H1 (cell line): Measurements from ENCODE around the gene TLK2. TPM values are rescaled to one million over a fixed set of nuclear protein-coding genes. Genes with fewer than 3 reads are reported as not detected.

Experiments used
- CTCF ChIA-PET: fragments of 300-600 bp; sonication (Branson Sonifier 250); formaldehyde crosslinking; loops from one replicate; lab custom pipeline; 2021; ENCODE audit not compliant: partially characterized antibody; lab: Charles Lee
- POLR2A ChIA-PET: fragments of 300-600 bp; sonication (Branson Sonifier 250); formaldehyde crosslinking; loops from one replicate; lab custom pipeline; 2021; ENCODE audit warnings: inconsistent platforms; ENCODE audit not compliant: partially characterized antibody; lab: Charles Lee
- DNase-seq, 2 experiments: peaks; one replicate each; pipeline versions ENCODE4 v3.0.0 to v3.0.0-alpha.2; 2010 to 2022; ENCODE audit warnings: low spot score in 2 of 2, low read depth in 1 of 2, mixed read lengths in 1 of 2
- FAIRE-seq: peaks from 2 replicates; lab custom pipeline; 2011; peaks lifted over from hg19 to GRCh38; lab: Jason Lieb, UNC
- H2AFZ ChIP-seq: 2 replicates; pipeline ENCODE4 v1.8.1; 2012; ENCODE audit warnings: low read length, inconsistent platforms
- H2AK5ac ChIP-seq: 2 replicates; pipeline ENCODE4 v1.6.1; 2013; ENCODE audit warnings: low read depth, low read length
- H2BK120ac ChIP-seq: replicated peaks from 2 replicates; pipeline ENCODE3; 2013; ENCODE audit warnings: low read depth, low read length, inconsistent platforms
- H2BK12ac ChIP-seq: 2 replicates; pipeline ENCODE4 v1.6.1; 2013; ENCODE audit warnings: low read depth, low read length
- H2BK15ac ChIP-seq: 2 replicates; pipeline ENCODE4 v1.6.1; 2013; ENCODE audit warnings: low read length
- H2BK20ac ChIP-seq: 2 replicates; pipeline ENCODE4 v1.6.1; 2013; ENCODE audit warnings: low read length
- H2BK5ac ChIP-seq: 2 replicates; pipeline ENCODE4 v1.6.1; 2013; ENCODE audit warnings: low read depth, low read length
- H3K14ac ChIP-seq: 2 replicates; pipeline ENCODE4 v1.6.1; 2013; ENCODE audit warnings: inconsistent platforms; ENCODE audit not compliant: insufficient read length
- H3K18ac ChIP-seq: 2 replicates; pipeline ENCODE4 v1.6.1; 2013; ENCODE audit warnings: low read length; ENCODE audit errors: extremely low read depth
- H3K23ac ChIP-seq: 2 replicates; pipeline ENCODE4 v1.6.1; 2013; ENCODE audit warnings: inconsistent platforms; ENCODE audit not compliant: insufficient read length
- H3K23me2 ChIP-seq: 2 replicates; pipeline ENCODE4 v1.6.1; 2013; ENCODE audit warnings: low read depth, low read length
- H3K27ac ChIP-seq: 2 replicates; pipeline ENCODE4 v1.6.1; 2011; ENCODE audit warnings: low read depth, low read length, inconsistent platforms
- H3K27me3 ChIP-seq, 4 experiments: replicated peaks in 1 of 4; 1 replicate in 1 of 4; 2 replicates in 3 of 4; pipeline versions ENCODE4 v1.6.1 to v1.8.1; 2011 to 2013; ENCODE audit warnings: low read length in 3 of 4, mild to moderate bottlenecking in 3 of 4, inconsistent platforms in 2 of 4, mixed read lengths in 2 of 4, moderate library complexity in 1 of 4; ENCODE audit not compliant: control insufficient read depth in 3 of 4, insufficient read depth in 3 of 4; ENCODE audit errors: extremely low read depth in 1 of 4
- H3K36me3 ChIP-seq, 4 experiments: 2 replicates each; pipeline versions ENCODE4 v1.6.1 to v1.8.1; 2011 to 2013; ENCODE audit warnings: mild to moderate bottlenecking in 4 of 4, low read length in 3 of 4, moderate library complexity in 2 of 4, control low read depth in 1 of 4, inconsistent platforms in 1 of 4; ENCODE audit not compliant: insufficient read depth in 4 of 4, control insufficient read depth in 2 of 4
- H3K4ac ChIP-seq: replicated peaks from 2 replicates; pipeline ENCODE3; 2013; ENCODE audit warnings: low read length, low read depth, mixed read lengths, inconsistent platforms; ENCODE audit not compliant: insufficient read length
- H3K4me1 ChIP-seq, 4 experiments: replicated peaks in 1 of 4; 1 replicate in 1 of 4; 2 replicates in 3 of 4; pipeline versions ENCODE4 v1.6.1 to v1.8.1; 2011 to 2013; ENCODE audit warnings: low read length in 3 of 4, inconsistent platforms in 2 of 4, mixed read lengths in 1 of 4; ENCODE audit not compliant: insufficient read depth in 4 of 4, control insufficient read depth in 3 of 4
- H3K4me2 ChIP-seq, 2 experiments: 2 replicates each; pipeline versions ENCODE4 v1.6.1 to v1.8.1; 2011 to 2013; ENCODE audit warnings: low read depth in 2 of 2, low read length in 2 of 2, control low read depth in 1 of 2, inconsistent platforms in 1 of 2, mild to moderate bottlenecking in 1 of 2; ENCODE audit not compliant: insufficient read depth in 1 of 2
- H3K4me3 ChIP-seq, 4 experiments: fragments of 200-600, 300-600 bp in 1 of 4; sonication (generic), shearing (Covaris generic), sonication (Bioruptor Twin) in 1 of 4; 2 replicates each; pipeline versions ENCODE4 v1.5.1 to v1.8.1; 2011 to 2016; ENCODE audit warnings: low read length in 4 of 4, low read depth in 3 of 4, control low read depth in 2 of 4, inconsistent platforms in 2 of 4, mild to moderate bottlenecking in 2 of 4, mixed read lengths in 1 of 4, moderate library complexity in 1 of 4; ENCODE audit not compliant: insufficient read depth in 2 of 4; ENCODE audit errors: extremely low read depth in 1 of 4
- H3K56ac ChIP-seq: replicated peaks from 2 replicates; pipeline ENCODE3; 2013; ENCODE audit warnings: low read depth, mild to moderate bottlenecking, mixed read lengths, low read length, inconsistent platforms; ENCODE audit not compliant: insufficient read length
- H3K79me1 ChIP-seq: 2 replicates; pipeline ENCODE4 v1.6.1; 2013; ENCODE audit warnings: low read depth, low read length, control low read depth
- H3K79me2 ChIP-seq, 2 experiments: 2 replicates each; pipeline versions ENCODE4 v1.6.1 to v1.8.1; 2012 to 2013; ENCODE audit warnings: low read length in 2 of 2, mild to moderate bottlenecking in 2 of 2, inconsistent platforms in 1 of 2; ENCODE audit not compliant: insufficient read depth in 2 of 2, control insufficient read depth in 1 of 2
- H3K9ac ChIP-seq, 4 experiments: replicated peaks in 1 of 4; 1 replicate in 1 of 4; 2 replicates in 3 of 4; pipeline versions ENCODE4 v1.6.1 to v1.8.1; 2011 to 2013; ENCODE audit warnings: low read depth in 3 of 4, low read length in 3 of 4, control low read depth in 2 of 4, mild to moderate bottlenecking in 2 of 4, moderate library complexity in 2 of 4, inconsistent platforms in 1 of 4; ENCODE audit errors: extremely low read depth in 1 of 4
- H3K9me3 ChIP-seq, 2 experiments: 2 replicates each; pipeline versions ENCODE4 v1.6.1 to v1.8.1; 2012 to 2013; ENCODE audit warnings: mild to moderate bottlenecking in 2 of 2, moderate library complexity in 2 of 2, control low read depth in 1 of 2, inconsistent platforms in 1 of 2, low read depth in 1 of 2, low read length in 1 of 2, mixed read lengths in 1 of 2; ENCODE audit not compliant: insufficient read depth in 2 of 2
- H4K20me1 ChIP-seq, 2 experiments: replicated peaks in 1 of 2; 2 replicates each; pipeline versions ENCODE3 to v1.8.1; 2011 to 2013; ENCODE audit warnings: inconsistent platforms in 2 of 2, low read length in 2 of 2, mild to moderate bottlenecking in 1 of 2; ENCODE audit not compliant: insufficient read depth in 2 of 2, control insufficient read depth in 1 of 2
- H4K5ac ChIP-seq: 2 replicates; pipeline ENCODE4 v1.6.1; 2013; ENCODE audit warnings: low read length, low read depth, mixed read lengths, inconsistent platforms; ENCODE audit not compliant: insufficient read length
- H4K8ac ChIP-seq: 2 replicates; pipeline ENCODE4 v1.8.0; 2013; ENCODE audit warnings: mild to moderate bottlenecking, moderate library complexity, low read length, inconsistent platforms; ENCODE audit not compliant: insufficient read depth; ENCODE audit errors: extremely low read depth
- H4K91ac ChIP-seq: replicated peaks from 2 replicates; pipeline ENCODE3; 2013; ENCODE audit warnings: low read length, mixed read lengths, inconsistent platforms; ENCODE audit not compliant: insufficient read length
- CTCF ChIP-seq, 3 experiments: IDR thresholded peaks; 1 replicate in 2 of 3; 2 replicates in 1 of 3; pipeline versions ENCODE4 v1.5.1 to v1.6.1; 2011; ENCODE audit warnings: low read length in 3 of 3, mild to moderate bottlenecking in 3 of 3, inconsistent platforms in 2 of 3, low read depth in 1 of 3, moderate library complexity in 1 of 3; ENCODE audit not compliant: insufficient read depth in 1 of 3; ENCODE audit errors: control extremely low read depth in 1 of 3
- WGBS, 2 experiments: shearing (Covaris generic) in 1 of 2; methylation state at CpG; one replicate each; pipeline versions ENCODE4 v1.1.6 to v1.1.7; 2013 to 2015; ENCODE audit warnings: low lambda C conversion rate in 2 of 2, mixed read lengths in 2 of 2, inconsistent platforms in 1 of 2, low coverage in 1 of 2, missing lambda C conversion rate in 1 of 2; ENCODE audit not compliant: insufficient replicate concordance in 2 of 2, insufficient coverage in 1 of 2, insufficient read length in 1 of 2; ENCODE audit errors: extremely low coverage in 1 of 2, missing lambda C conversion rate in 1 of 2; 5-methylcytosine and 5-hydroxymethylcytosine counted together
- polyA plus RNA-seq, 7 experiments: library from polyadenylated mRNA; depleted of rRNA in 3 of 7; stranded (reverse) in 5 of 7; unstranded in 2 of 7; fragments of >200 nt in 5 of 7; fragments of 200-250 nt in 2 of 7; gene quantifications; 1 replicate in 5 of 7; 2 replicates in 1 of 7; 4 replicates in 1 of 7; pipeline versions ENCODE4 v1.2.1 to v1.2.3, GENCODE V29; 2011 to 2013; ENCODE audit warnings: missing spikeins in 2 of 7, mixed read lengths in 2 of 7
- total RNA-seq: library from RNA; stranded (reverse); fragmentation: NEBNext Ultra II Directional; extraction: Animal tissue kit (Norgen Biotek cat#: 25700); gene quantifications from 2 replicates; pipeline ENCODE4 v1.2.1, GENCODE V29; 2021

The TLK2 gene
- total and polyA plus RNA-seq, 2 of the 8 experiments (the other 6 are each of a cell fraction or from before 2014, with no cell fraction given), result 43.1 to 59.9 TPM

GRCh38 chr17:62631086-62631935 is 152.7 kb downstream of the TLK2 start:
- H4K91ac ChIP-seq, result no peak overlapping the region
- H2BK15ac ChIP-seq, result peak overlapping the region; percentile 72; the same call in 1 of the 2 replicates
- H4K8ac ChIP-seq, result no peak overlapping the region
- no peak overlapping the region for H2BK120ac ChIP-seq
- no peak overlapping the region for H3K23ac ChIP-seq
- 93% methylated on average over 23 of the region's 23 CpGs; no CpG with 5 or more reads in 1 of the 2 experiments for WGBS, 2 experiments
- no peak overlapping the region for H2BK20ac ChIP-seq
- H3K14ac ChIP-seq, result no peak overlapping the region
- DNase-seq (no peak), FAIRE-seq (no peak)
- H3K56ac ChIP-seq, result no peak overlapping the region
- no peaks in the 10 kb centered on the region for H3K9me3 ChIP-seq
- H3K9ac ChIP-seq, result no peak overlapping the region
- no peak overlapping the region for H3K4ac ChIP-seq
- H4K5ac ChIP-seq, result no peak overlapping the region
- no peaks in the 10 kb centered on the region for H4K20me1 ChIP-seq
- peaks cover 0 to 21% of the 10 kb centered on the region in 2 experiments; a peak in 1 of 4 replicates for H3K79me2 ChIP-seq
- H3K23me2 ChIP-seq, result peaks cover 12% of the 10 kb centered on the region; the same call in 1 of the 2 replicates
- H3K4me1 ChIP-seq, result peaks cover 5 to 29% (median 24%) of the 10 kb centered on the region in 4 experiments
- no peak overlapping the region for H3K18ac ChIP-seq
- H3K27me3 ChIP-seq, result peaks cover 0 to 2% (median 0%) of the 10 kb centered on the region in 4 experiments; a peak in 1 of 7 replicates
- peaks cover 7% of the 10 kb centered on the region for H3K79me1 ChIP-seq
- peak overlapping the region; percentile 7; the same call in 1 of the 2 replicates for H2BK5ac ChIP-seq
- no peak overlapping the region for H3K4me2 ChIP-seq
- H3K36me3 ChIP-seq, result no peaks in the 10 kb centered on the region
- H2AFZ ChIP-seq, result no peak overlapping the region
- H3K4me3 ChIP-seq, result no peak overlapping the region
- ChIA-PET CTCF (interaction anchor here (0.7 to 1.3 kb wide), 3 partner anchors 12 to 23 kb away, joined by 3 to 4 read pairs (median 4); no protein-coding TSS in a partner anchor), POLR2A (interaction anchor here (0.8 to 2.6 kb wide), 5 partner anchors 11 to 39 kb away, joined by 3 to 7 read pairs (median 3); no protein-coding TSS in a partner anchor)
- TF ChIP-seq CTCF (IDR thresholded peaks at IDR 0.05; ENCODE audit: control extremely low read depth in 1 of 3, insufficient read depth in 1 of 3, low read depth in 1 of 3, low read length in 3 of 3), result no peak
- H3K27ac ChIP-seq, result no peak overlapping the region
- H2AK5ac ChIP-seq, result peak overlapping the region; percentile 91
- 0 out of 2 replicates have a peak overlapping the region, but pooled peaks have one; percentile 50 for H2BK12ac ChIP-seq
